NCI-H524 (cell line): ENCODE results near the gene PAQR3.

Experiments used
- DNase-seq, 2 experiments: peaks; one replicate each; lab custom pipeline; 2025; lab: John Stamatoyannopoulos, UW

PAQR3 gene

GRCh38 chr4:78938868-78939666 lies at the start of gene PAQR3:
Gene PAQR3, minus strand, starts transcription at chr4:78939438. Its CDS starts 214 bp downstream, at chr4:78939224.
- peak; percentile 20 to 75 for DNase-seq

- no peak for DNase-seq
These were observed 48.4 kb upstream of the PAQR3 start for GRCh38 chr4:78987683-78988082.

- no peak for DNase-seq
These were observed 45.4 kb upstream of the PAQR3 start for GRCh38 chr4:78984593-78984992.

GRCh38 chr4:78975865-78976264 lies 36.6 kb upstream of the PAQR3 start:
- no peak for DNase-seq

GRCh38 chr4:78971776-78972175 lies 32.5 kb upstream of the PAQR3 start:
- no peak for DNase-seq

GRCh38 chr4:78971326-78971725 lies 32.1 kb upstream of the PAQR3 start:
- DNase-seq = no peak

GRCh38 chr4:78962597-78963115 lies 23.4 kb upstream of the PAQR3 start:
- no peak for DNase-seq

- no peak for DNase-seq
These were observed 21.7 kb upstream of the PAQR3 start for GRCh38 chr4:78960926-78961325.

GRCh38 chr4:78956975-78957374 lies 17.7 kb upstream of the PAQR3 start:
- no peak for DNase-seq

- peak; percentile 37 to 67 for DNase-seq
These were observed 14.8 kb upstream of the PAQR3 start for GRCh38 chr4:78953769-78954666.

- DNase-seq = no peak
These were observed 14.0 kb upstream of the PAQR3 start for GRCh38 chr4:78953231-78953630.

GRCh38 chr4:78951862-78952472 lies 12.7 kb upstream of the PAQR3 start:
- DNase-seq = peak in 1 of 2 experiments; percentile 29

GRCh38 chr4:78949735-78950134 lies 10.5 kb upstream of the PAQR3 start:
- no peak for DNase-seq

- no peak for DNase-seq
These were observed 6.5 kb upstream of the PAQR3 start for GRCh38 chr4:78945651-78946179.

- DNase-seq = no peak
These were observed 5.1 kb upstream of the PAQR3 start for GRCh38 chr4:78944381-78944780.

- no peak for DNase-seq
These were observed 1.5 kb upstream of the PAQR3 start for GRCh38 chr4:78940752-78941151.

- peak in 1 of 2 experiments; percentile 47 for DNase-seq
These were observed 400 bp upstream of the PAQR3 start for GRCh38 chr4:78939667-78940008.

GRCh38 chr4:78938474-78938867 lies 767 bp downstream of the PAQR3 start:
- no peak for DNase-seq

- no peak for DNase-seq
These were observed 1.4 kb downstream of the PAQR3 start for GRCh38 chr4:78937837-78938236.

GRCh38 chr4:78936989-78937388 lies 2.2 kb downstream of the PAQR3 start:
- DNase-seq = no peak

- no peak for DNase-seq
These were observed 9.1 kb downstream of the PAQR3 start for GRCh38 chr4:78930016-78930629.

GRCh38 chr4:78928835-78929234 lies 10.4 kb downstream of the PAQR3 start:
- DNase-seq = no peak
